HEK293 (cell line): ENCODE data around the gene GDPD5.

ENCODE experiments used
- CTCF ChIP-seq: fragments of 450-650 bp; formaldehyde crosslinking; IDR thresholded peaks from 2 replicates; pipeline ENCODE4 v1.5.1; 2016; ENCODE audit warnings: missing biosample characterization, missing genetic modification characterization
- TCF7L2 ChIP-seq: IDR thresholded peaks from 2 replicates; pipeline ENCODE4 v1.6.1; 2011; ENCODE audit warnings: low read depth, mild to moderate bottlenecking, inconsistent platforms, low read length, moderate library complexity, borderline replicate concordance
- ZNF221 ChIP-seq: fragments of 450-650 bp; formaldehyde crosslinking; IDR thresholded peaks from 2 replicates; pipeline ENCODE4 v1.5.1; 2017; ENCODE audit warnings: missing biosample characterization, missing genetic modification characterization, borderline replicate concordance
- ZNF785 ChIP-seq: fragments of 450-650 bp; formaldehyde crosslinking; IDR thresholded peaks from 2 replicates; pipeline ENCODE4 v1.5.1; 2016; ENCODE audit warnings: missing biosample characterization, missing genetic modification characterization

- no peak for TF ChIP-seq CTCF (tag by site-specific recombination)
- no peak for TF ChIP-seq ZNF221
- no peak for TF ChIP-seq TCF7L2
- TF ChIP-seq ZNF785 (tag by site-specific recombination): no peak
Measured at GRCh38 chr11:75563978-75564552, 38.3 kb upstream of the GDPD5 start.
